ENCODE data around the gene NSMCE1. TPM values are rescaled to one million over a fixed set of nuclear protein-coding genes. Genes with fewer than 3 reads are reported as not detected.

Gene NSMCE1
- total RNA-seq, 1 donor from 2014 or later: 25.8 TPM

DNA sequence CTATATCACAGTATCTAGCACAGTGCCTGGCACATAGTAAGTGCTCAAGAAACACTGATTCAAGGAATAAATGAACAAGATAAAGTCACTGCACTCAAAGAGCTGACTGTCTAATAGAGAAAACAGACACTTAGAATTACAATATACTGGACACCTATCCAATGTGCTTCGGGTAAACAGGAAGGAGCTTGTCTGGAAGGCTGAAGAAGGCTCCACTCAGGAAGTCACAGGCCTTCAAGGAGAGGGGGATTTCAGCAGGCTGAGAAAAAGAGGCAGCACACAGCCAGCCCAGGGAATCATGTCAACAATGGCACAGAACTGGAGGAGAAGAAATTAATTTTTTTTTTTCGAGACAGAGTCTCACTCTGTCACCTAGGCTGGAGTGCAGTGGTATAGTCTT lies 35.5 kb upstream of the NSMCE1 start:
- H3K4me3 Mint-ChIP-seq: no peak overlapping the region
- H3K27ac Mint-ChIP-seq: no peak overlapping the region

DNA sequence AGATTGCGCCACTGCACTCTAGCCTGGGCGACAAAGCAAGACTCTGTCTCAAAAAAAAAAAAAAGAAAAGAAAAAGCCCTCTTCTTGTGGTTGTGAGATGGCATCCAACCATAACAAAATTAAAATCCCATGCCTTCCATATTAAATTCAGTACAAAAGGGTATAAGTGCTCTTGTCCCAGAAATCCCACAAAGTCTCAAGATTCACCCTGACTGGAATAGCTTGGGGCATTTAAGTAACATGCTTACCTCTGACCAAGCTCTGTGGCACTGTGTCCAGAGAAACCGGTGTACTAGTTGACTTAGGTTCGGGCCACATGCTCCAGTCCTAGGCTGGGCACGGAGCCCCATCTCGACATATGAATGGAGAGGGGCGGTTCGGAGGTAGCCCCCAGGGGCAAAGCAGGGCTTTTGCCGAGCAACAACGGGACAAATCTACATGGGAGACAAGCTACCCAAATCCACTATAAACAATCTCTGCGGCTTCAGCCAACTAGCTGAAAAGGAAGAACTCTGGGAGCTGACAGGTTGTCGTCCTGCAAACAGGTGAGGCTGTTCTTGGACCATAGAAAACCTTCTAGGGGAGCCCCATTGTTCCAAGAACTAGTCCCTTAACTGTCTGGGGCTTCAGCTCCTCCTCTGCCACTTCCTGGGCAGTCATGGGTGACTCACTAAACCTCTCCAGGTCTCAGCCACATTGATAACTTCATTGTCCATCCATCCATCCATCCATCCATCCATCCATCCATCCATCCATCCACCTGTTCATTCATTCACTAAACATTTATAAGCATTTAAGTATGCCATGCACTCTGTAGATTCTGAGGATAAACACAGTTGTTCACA lies 34.9 kb upstream of the NSMCE1 start:
- DNase-seq (ENCODE audit: low spot score in 2 of 2, unreplicated experiment in 2 of 2): no peak
- TF ChIP-seq, protein P1, sequence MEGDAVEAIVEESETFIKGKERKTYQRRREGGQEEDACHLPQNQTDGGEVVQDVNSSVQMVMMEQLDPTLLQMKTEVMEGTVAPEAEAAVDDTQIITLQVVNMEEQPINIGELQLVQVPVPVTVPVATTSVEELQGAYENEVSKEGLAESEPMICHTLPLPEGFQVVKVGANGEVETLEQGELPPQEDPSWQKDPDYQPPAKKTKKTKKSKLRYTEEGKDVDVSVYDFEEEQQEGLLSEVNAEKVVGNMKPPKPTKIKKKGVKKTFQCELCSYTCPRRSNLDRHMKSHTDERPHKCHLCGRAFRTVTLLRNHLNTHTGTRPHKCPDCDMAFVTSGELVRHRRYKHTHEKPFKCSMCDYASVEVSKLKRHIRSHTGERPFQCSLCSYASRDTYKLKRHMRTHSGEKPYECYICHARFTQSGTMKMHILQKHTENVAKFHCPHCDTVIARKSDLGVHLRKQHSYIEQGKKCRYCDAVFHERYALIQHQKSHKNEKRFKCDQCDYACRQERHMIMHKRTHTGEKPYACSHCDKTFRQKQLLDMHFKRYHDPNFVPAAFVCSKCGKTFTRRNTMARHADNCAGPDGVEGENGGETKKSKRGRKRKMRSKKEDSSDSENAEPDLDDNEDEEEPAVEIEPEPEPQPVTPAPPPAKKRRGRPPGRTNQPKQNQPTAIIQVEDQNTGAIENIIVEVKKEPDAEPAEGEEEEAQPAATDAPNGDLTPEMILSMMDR (IDR thresholded peaks at IDR 0.05; ENCODE audit: unreplicated experiment): no peak
- H3K36me3 Mint-ChIP-seq: no peaks in the 10 kb centered on the region
- no peaks in the 10 kb centered on the region for H3K4me1 Mint-ChIP-seq
- H3K27me3 Mint-ChIP-seq (ENCODE audit: low read depth): peaks cover 5% of the 10 kb centered on the region
- peaks cover 11% of the 10 kb centered on the region for H3K9me3 Mint-ChIP-seq
- H3K4me3 Mint-ChIP-seq: no peak overlapping the region
- H3K27ac Mint-ChIP-seq: no peak overlapping the region

More for the DNA sequence above, 35.5 kb upstream of the NSMCE1 start:
- Mint-ChIP-seq H3K27me3 (ENCODE audit: low read depth) (peaks cover 5% of the 10 kb centered on the region), H3K36me3 (no peaks in the 10 kb centered on the region), H3K9me3 (peaks cover 11% of the 10 kb centered on the region), H3K4me1 (no peaks in the 10 kb centered on the region)
- TF ChIP-seq, protein P1 (IDR thresholded peaks at IDR 0.05; ENCODE audit: unreplicated experiment): no peak
- DNase-seq (ENCODE audit: low spot score in 2 of 2, unreplicated experiment in 2 of 2): no peak

DNA sequence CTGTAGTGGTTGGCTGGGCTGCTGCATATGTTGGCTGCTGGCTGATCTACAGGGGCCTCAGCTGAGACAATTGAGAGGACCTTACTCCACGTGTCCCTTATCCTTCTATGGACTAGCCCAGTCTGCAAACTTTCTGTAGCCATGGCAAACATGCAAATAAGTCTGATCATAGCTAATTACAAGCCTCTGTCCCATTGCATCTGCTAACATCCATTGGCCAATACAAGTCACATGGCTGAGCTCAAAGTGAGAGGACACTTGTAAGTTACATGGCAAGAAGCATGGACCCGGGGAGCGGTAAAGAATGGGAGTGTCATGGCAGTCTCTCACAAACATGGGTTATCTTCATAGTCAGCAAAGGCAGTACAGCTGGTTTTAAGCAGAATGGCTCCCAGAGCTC lies 33.6 kb upstream of the NSMCE1 start:
- H3K4me1 Mint-ChIP-seq: no peaks in the 10 kb centered on the region
- H3K27ac Mint-ChIP-seq: no peak overlapping the region
- TF ChIP-seq, protein P1 (IDR thresholded peaks at IDR 0.05; ENCODE audit: unreplicated experiment): no peak
- H3K36me3 Mint-ChIP-seq: no peaks in the 10 kb centered on the region
- peaks cover 5% of the 10 kb centered on the region for H3K27me3 Mint-ChIP-seq (ENCODE audit: low read depth)
- H3K9me3 Mint-ChIP-seq: peaks cover 8% of the 10 kb centered on the region
- DNase-seq (ENCODE audit: low spot score in 2 of 2, unreplicated experiment in 2 of 2): no peak
- no peak overlapping the region for H3K4me3 Mint-ChIP-seq

DNA sequence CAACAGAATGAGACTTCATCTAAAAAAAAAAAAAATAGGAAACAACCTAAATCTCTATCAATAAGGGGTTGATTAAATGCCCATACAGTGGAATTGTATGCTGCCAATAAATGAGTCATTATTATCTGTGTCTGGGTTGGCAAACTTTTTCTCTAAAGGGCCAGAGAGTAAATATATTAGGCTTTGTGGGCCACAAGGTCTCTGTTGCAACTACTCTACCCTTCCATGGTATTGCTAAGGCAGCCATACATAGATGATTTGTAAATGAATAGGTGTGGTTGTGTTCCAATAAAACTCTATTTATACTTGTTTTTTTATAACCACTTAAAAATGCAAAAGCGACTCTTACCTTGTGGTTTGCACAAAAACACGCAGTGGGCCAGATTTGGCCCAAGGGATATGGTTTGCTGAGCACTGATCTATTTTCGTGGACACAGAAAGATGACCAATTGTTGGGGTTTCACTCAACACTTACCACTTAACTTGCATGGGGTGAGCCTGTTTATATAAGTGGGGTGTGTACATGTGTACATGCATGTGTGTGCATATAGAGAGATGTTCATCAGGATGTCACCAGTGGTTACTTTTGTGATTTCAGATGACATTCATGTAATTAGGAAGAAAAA lies 32.8 kb upstream of the NSMCE1 start:
- no peaks in the 10 kb centered on the region for H3K36me3 Mint-ChIP-seq
- TF ChIP-seq, protein P1 (IDR thresholded peaks at IDR 0.05; ENCODE audit: unreplicated experiment): no peak
- H3K4me3 Mint-ChIP-seq: no peak overlapping the region
- no peak for DNase-seq (ENCODE audit: low spot score in 2 of 2, unreplicated experiment in 2 of 2)
- H3K27ac Mint-ChIP-seq: no peak overlapping the region
- peaks cover 3% of the 10 kb centered on the region for H3K27me3 Mint-ChIP-seq (ENCODE audit: low read depth)
- H3K9me3 Mint-ChIP-seq: peaks cover 5% of the 10 kb centered on the region
- no peaks in the 10 kb centered on the region for H3K4me1 Mint-ChIP-seq

DNA sequence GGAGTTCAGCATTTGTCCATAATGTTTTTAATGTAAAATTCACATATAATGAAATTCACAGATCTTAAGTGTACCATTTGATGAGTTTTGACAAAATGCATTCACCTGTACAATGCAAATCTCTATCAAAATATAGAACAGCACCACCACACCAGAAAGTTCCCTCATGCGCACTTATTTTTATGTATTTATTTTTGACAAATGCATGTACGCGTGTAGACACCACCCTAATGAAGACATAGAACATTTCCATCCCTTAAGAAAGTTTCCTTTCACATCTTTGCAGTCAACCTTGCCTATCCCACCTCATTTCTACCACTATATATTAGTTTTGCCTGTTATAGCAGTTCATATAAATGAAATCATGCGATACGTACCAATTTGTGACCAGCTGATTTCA lies 29.6 kb upstream of the NSMCE1 start:
- Mint-ChIP-seq H3K4me3 (no peak overlapping the region), H3K36me3 (no peaks in the 10 kb centered on the region), H3K4me1 (no peaks in the 10 kb centered on the region), H3K9me3 (no peaks in the 10 kb centered on the region), H3K27me3 (ENCODE audit: low read depth) (peaks cover 2% of the 10 kb centered on the region), H3K27ac (no peak overlapping the region)
- no peak for DNase-seq (ENCODE audit: low spot score in 2 of 2, unreplicated experiment in 2 of 2)
- TF ChIP-seq, protein P1 (IDR thresholded peaks at IDR 0.05; ENCODE audit: unreplicated experiment): no peak

All from mesothelial cell of epicardium (in vitro differentiated cells).